ENCODE results near the gene PTPN9. TPM values are rescaled to one million over a fixed set of nuclear protein-coding genes. Genes with fewer than 3 reads are reported as not detected.
"Not testable (repeated sequence)": the region's sequence is repeated elsewhere in the genome, so short reads cannot be mapped to it uniquely, and the experiment has no call there.

PTPN9 gene
- total RNA-seq, 1 donor from 2014 or later = 9.3 TPM

GRCh38 chr15:75542949-75543545, 36.1 kb downstream of the PTPN9 start:
- intact Hi-C loops (cut with DNase I); ATAC-seq; DNase-seq (ENCODE audit: missing footprints): not testable (repeated sequence)

- ATAC-seq = peak; percentile 50
- DNase-seq (ENCODE audit: missing footprints) = no peak
- intact Hi-C loops (cut with DNase I) = no loop called here
These were observed 36.7 kb downstream of the PTPN9 start for GRCh38 chr15:75542386-75542797.

- no peak for DNase-seq (ENCODE audit: missing footprints)
- ATAC-seq = no peak
- intact Hi-C loops (cut with DNase I) = no loop called here
These were observed 40.7 kb downstream of the PTPN9 start for GRCh38 chr15:75538376-75538775.

GRCh38 chr15:75533945-75534344, 45.2 kb downstream of the PTPN9 start:
- no peak for ATAC-seq
- intact Hi-C loops (cut with DNase I) = loop anchor here (2.0 kb wide), 1 partner anchor 45 kb away; the partner anchor contains the start of gene PTPN9
- DNase-seq (ENCODE audit: missing footprints) = no peak

GRCh38 chr15:75532413-75533250, 46.5 kb downstream of the PTPN9 start:
- no peak for DNase-seq (ENCODE audit: missing footprints)
- intact Hi-C loops (cut with DNase I) = loop anchor here (2.0 kb wide), 1 partner anchor 46 kb away; the partner anchor contains the start of gene PTPN9
- ATAC-seq = peak; percentile 96

GRCh38 chr15:75531041-75531450, 48.1 kb downstream of the PTPN9 start:
- ATAC-seq = peak; percentile 32
- peak; percentile 79 for DNase-seq (ENCODE audit: missing footprints)
- intact Hi-C loops (cut with DNase I) = no loop called here

- intact Hi-C loops (cut with DNase I) = no loop called here
- no peak for ATAC-seq
These were observed 48.9 kb downstream of the PTPN9 start for GRCh38 chr15:75530169-75530568.

GRCh38 chr15:75525756-75526155, 53.4 kb downstream of the PTPN9 start:
- intact Hi-C loops (cut with DNase I); DNase-seq (ENCODE audit: missing footprints); ATAC-seq: not testable (repeated sequence)

More at GRCh38 chr15:75530169-75530568, 48.9 kb downstream of the PTPN9 start:
- no peak for DNase-seq (ENCODE audit: missing footprints)

- intact Hi-C loops (cut with DNase I) = no loop called here
- ATAC-seq (no peak), DNase-seq (ENCODE audit: missing footprints) (no peak)
These were observed 56.1 kb downstream of the PTPN9 start for GRCh38 chr15:75523011-75523410.

GRCh38 chr15:75517233-75517632, 61.9 kb downstream of the PTPN9 start:
- ATAC-seq (no peak), DNase-seq (ENCODE audit: missing footprints) (no peak)
- intact Hi-C loops (cut with DNase I) = loop anchor here (10.0 kb wide), 1 partner anchor 58 kb away; the partner anchor contains the start of gene PTPN9

- intact Hi-C loops (cut with DNase I) = no loop called here
- ATAC-seq (no peak), DNase-seq (ENCODE audit: missing footprints) (no peak)
These were observed 70.1 kb downstream of the PTPN9 start for GRCh38 chr15:75508840-75509532.

- intact Hi-C loops (cut with DNase I) = no loop called here
- ATAC-seq (no peak), DNase-seq (ENCODE audit: missing footprints) (no peak)
These were observed 76.8 kb downstream of the PTPN9 start for GRCh38 chr15:75502360-75502759.

GRCh38 chr15:75493732-75494131, 85.4 kb downstream of the PTPN9 start:
- DNase-seq (ENCODE audit: missing footprints) = no peak
- no peak for ATAC-seq

GRCh38 chr15:75483961-75484360, 95.2 kb downstream of the PTPN9 start:
- intact Hi-C loops (cut with DNase I) = no loop called here
- ATAC-seq = no peak
- DNase-seq (ENCODE audit: missing footprints) = no peak

More at GRCh38 chr15:75493732-75494131, 85.4 kb downstream of the PTPN9 start:
- intact Hi-C loops (cut with DNase I) = no loop called here

- ATAC-seq; intact Hi-C loops (cut with DNase I); DNase-seq (ENCODE audit: missing footprints): not testable (repeated sequence)
These were observed 95.6 kb downstream of the PTPN9 start for GRCh38 chr15:75483556-75483955.

GRCh38 chr15:75483106-75483505, 96.0 kb downstream of the PTPN9 start:
- DNase-seq (ENCODE audit: missing footprints) = no peak
- intact Hi-C loops (cut with DNase I) = no loop called here
- no peak for ATAC-seq

GRCh38 chr15:75480463-75480862, 98.7 kb downstream of the PTPN9 start:
- ATAC-seq; intact Hi-C loops (cut with DNase I); DNase-seq (ENCODE audit: missing footprints): not testable (repeated sequence)

GRCh38 chr15:75479670-75480069, 99.4 kb downstream of the PTPN9 start:
- intact Hi-C loops (cut with DNase I) = no loop called here
- DNase-seq (ENCODE audit: missing footprints) = no peak
- ATAC-seq = no peak

GRCh38 chr15:75477094-75477493, 102.0 kb downstream of the PTPN9 start:
- intact Hi-C loops (cut with DNase I); ATAC-seq; DNase-seq (ENCODE audit: missing footprints): not testable (repeated sequence)
